Uterus (tissue), 2 donors: ENCODE data around the gene PCNX2.

ENCODE experiments used
- POLR2A ChIP-seq, 2 donors: fragments of 450-650 bp; IDR thresholded peaks; one replicate each; pipeline ENCODE4 v1.6.1; 2016; ENCODE audit warnings: antibody characterized with exemption in 2 of 2, mild to moderate bottlenecking in 1 of 2, moderate library complexity in 1 of 2
- TF ChIP-seq, protein P1 (sequence below), 4 experiments: fragments of 200-600 bp in 2 of 4; fragments of 450-650 bp in 2 of 4; sonication (generic) in 2 of 4; IDR thresholded peaks; one replicate each; pipeline ENCODE4 v1.5.1; 2016 to 2019; ENCODE audit warnings: antibody characterized with exemption in 4 of 4, mild to moderate bottlenecking in 2 of 4, moderate library complexity in 1 of 4

DNA sequence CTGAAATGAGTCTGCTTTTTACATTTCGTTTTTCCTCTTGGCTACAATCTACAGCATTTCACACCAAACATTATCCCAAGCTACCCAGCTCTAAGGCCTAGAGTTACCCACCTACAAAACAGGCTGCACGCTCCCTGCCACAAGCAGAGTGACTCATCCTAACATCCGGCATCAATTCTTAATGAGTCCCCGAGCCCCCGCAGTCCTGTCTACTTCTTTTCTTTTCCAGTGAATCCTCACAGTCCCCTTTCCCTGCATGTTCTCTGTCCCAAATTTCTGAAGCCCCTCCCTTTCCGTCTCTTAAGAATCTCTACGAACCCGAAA, 650 bp downstream of the PCNX2 start:
- TF ChIP-seq, protein P1, sequence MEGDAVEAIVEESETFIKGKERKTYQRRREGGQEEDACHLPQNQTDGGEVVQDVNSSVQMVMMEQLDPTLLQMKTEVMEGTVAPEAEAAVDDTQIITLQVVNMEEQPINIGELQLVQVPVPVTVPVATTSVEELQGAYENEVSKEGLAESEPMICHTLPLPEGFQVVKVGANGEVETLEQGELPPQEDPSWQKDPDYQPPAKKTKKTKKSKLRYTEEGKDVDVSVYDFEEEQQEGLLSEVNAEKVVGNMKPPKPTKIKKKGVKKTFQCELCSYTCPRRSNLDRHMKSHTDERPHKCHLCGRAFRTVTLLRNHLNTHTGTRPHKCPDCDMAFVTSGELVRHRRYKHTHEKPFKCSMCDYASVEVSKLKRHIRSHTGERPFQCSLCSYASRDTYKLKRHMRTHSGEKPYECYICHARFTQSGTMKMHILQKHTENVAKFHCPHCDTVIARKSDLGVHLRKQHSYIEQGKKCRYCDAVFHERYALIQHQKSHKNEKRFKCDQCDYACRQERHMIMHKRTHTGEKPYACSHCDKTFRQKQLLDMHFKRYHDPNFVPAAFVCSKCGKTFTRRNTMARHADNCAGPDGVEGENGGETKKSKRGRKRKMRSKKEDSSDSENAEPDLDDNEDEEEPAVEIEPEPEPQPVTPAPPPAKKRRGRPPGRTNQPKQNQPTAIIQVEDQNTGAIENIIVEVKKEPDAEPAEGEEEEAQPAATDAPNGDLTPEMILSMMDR (IDR thresholded peaks at IDR 0.05): no peak
- TF ChIP-seq POLR2A (IDR thresholded peaks at IDR 0.05): no peak
